H9 (cell line): Measurements from ENCODE around the gene ZFAND3. TPM values are rescaled to one million over a fixed set of nuclear protein-coding genes. Genes with fewer than 3 reads are reported as not detected.

Experiments used
- DNase-seq: peaks from one replicate; pipeline ENCODE4 v3.0.0-alpha.2; 2017
- H2AFZ ChIP-seq: one replicate; pipeline ENCODE4 v1.6.1; 2013; ENCODE audit warnings: mild to moderate bottlenecking, low read length, control low read depth, moderate library complexity
- H2AK5ac ChIP-seq: 2 replicates; pipeline ENCODE4 v1.6.1; 2013; ENCODE audit warnings: low read length, control low read depth, mixed read lengths; ENCODE audit not compliant: insufficient read length
- H2BK120ac ChIP-seq: one replicate; pipeline ENCODE4 v1.6.1; 2013; ENCODE audit warnings: low read depth, mild to moderate bottlenecking, low read length, control low read depth, inconsistent platforms; ENCODE audit not compliant: poor library complexity, severe bottlenecking
- H2BK12ac ChIP-seq: 2 replicates; pipeline ENCODE4 v1.6.1; 2013; ENCODE audit warnings: low read length, control low read depth, mixed read lengths, low read depth; ENCODE audit not compliant: insufficient read length
- H2BK15ac ChIP-seq: 2 replicates; pipeline ENCODE4 v1.6.1; 2013; ENCODE audit warnings: low read depth, low read length, control low read depth
- H2BK20ac ChIP-seq: one replicate; pipeline ENCODE4 v1.6.1; 2013; ENCODE audit warnings: low read depth, mild to moderate bottlenecking, low read length, control low read depth, inconsistent platforms; ENCODE audit not compliant: poor library complexity, severe bottlenecking
- H2BK5ac ChIP-seq: 2 replicates; pipeline ENCODE4 v1.6.1; 2013; ENCODE audit warnings: low read length, control low read depth, mixed read lengths; ENCODE audit not compliant: insufficient read length
- H3K14ac ChIP-seq: 2 replicates; pipeline ENCODE4 v1.6.1; 2013; ENCODE audit warnings: low read length, control low read depth; ENCODE audit not compliant: insufficient read depth
- H3K18ac ChIP-seq: 2 replicates; pipeline ENCODE4 v1.6.1; 2013; ENCODE audit warnings: low read depth, mild to moderate bottlenecking, mixed read lengths, low read length, control low read depth; ENCODE audit not compliant: insufficient read length
- H3K23ac ChIP-seq: 2 replicates; pipeline ENCODE4 v1.6.1; 2013; ENCODE audit warnings: low read length, control low read depth, mixed read lengths, low read depth; ENCODE audit not compliant: insufficient read length
- H3K23me2 ChIP-seq: 2 replicates; pipeline ENCODE4 v1.6.1; 2013; ENCODE audit warnings: low read depth, mild to moderate bottlenecking, mixed read lengths, low read length, control low read depth; ENCODE audit not compliant: insufficient read length, poor library complexity, severe bottlenecking
- H3K27ac ChIP-seq: 2 replicates; pipeline ENCODE4 v1.5.1; 2013; ENCODE audit warnings: low read length, control low read depth, mixed read lengths, low read depth; ENCODE audit not compliant: insufficient read length
- H3K27me3 ChIP-seq: 2 replicates; pipeline ENCODE4 v1.6.1; 2013; ENCODE audit warnings: low read length, control low read depth, inconsistent platforms; ENCODE audit not compliant: insufficient read depth
- H3K4ac ChIP-seq: 2 replicates; pipeline ENCODE4 v1.6.1; 2013; ENCODE audit warnings: low read depth, mild to moderate bottlenecking, control low read depth, inconsistent platforms, low read length, moderate library complexity
- H3K4me1 ChIP-seq: 2 replicates; pipeline ENCODE4 v1.6.1; 2013; ENCODE audit warnings: low read length, control low read depth, inconsistent platforms; ENCODE audit not compliant: insufficient read depth
- H3K4me2 ChIP-seq: 2 replicates; pipeline ENCODE4 v1.6.1; 2013; ENCODE audit warnings: low read length, control low read depth, mixed read lengths; ENCODE audit not compliant: insufficient read length, insufficient read depth
- H3K56ac ChIP-seq: 2 replicates; pipeline ENCODE4 v1.6.1; 2013; ENCODE audit warnings: low read depth, mild to moderate bottlenecking, mixed read lengths, low read length, control low read depth; ENCODE audit not compliant: insufficient read length
- H3K79me1 ChIP-seq: 2 replicates; pipeline ENCODE4 v1.6.1; 2013; ENCODE audit warnings: low read depth, mild to moderate bottlenecking, moderate library complexity, low read length, control low read depth, inconsistent platforms; ENCODE audit not compliant: insufficient read depth, poor library complexity, severe bottlenecking
- H3K79me2 ChIP-seq: 2 replicates; pipeline ENCODE4 v1.6.1; 2013; ENCODE audit warnings: low read length, control low read depth, inconsistent platforms; ENCODE audit not compliant: insufficient read depth
- H3K9ac ChIP-seq: 2 replicates; pipeline ENCODE4 v1.6.1; 2013; ENCODE audit warnings: low read length, control low read depth, mixed read lengths; ENCODE audit not compliant: insufficient read length; ENCODE audit errors: extremely low read depth
- H3K9me3 ChIP-seq: one replicate; pipeline ENCODE4 v1.6.1; 2013; ENCODE audit warnings: low read depth, low read length, inconsistent platforms; ENCODE audit not compliant: control insufficient read depth
- H3T11ph ChIP-seq: one replicate; pipeline ENCODE4 v1.6.1; 2013; ENCODE audit warnings: mild to moderate bottlenecking, low read length, control low read depth, inconsistent platforms
- H4K20me1 ChIP-seq: one replicate; pipeline ENCODE4 v1.6.1; 2013; ENCODE audit not compliant: control insufficient read depth, insufficient read length, insufficient read depth
- H4K5ac ChIP-seq: 2 replicates; pipeline ENCODE4 v1.6.1; 2013; ENCODE audit warnings: low read depth, mild to moderate bottlenecking, mixed read lengths, low read length, control low read depth; ENCODE audit not compliant: insufficient read length
- H4K8ac ChIP-seq: replicated peaks from 2 replicates; pipeline ENCODE4 v1.6.1; 2013; ENCODE audit warnings: low read length, control low read depth, mixed read lengths, low read depth; ENCODE audit not compliant: insufficient read length
- H4K91ac ChIP-seq: 2 replicates; pipeline ENCODE4 v1.6.1; 2013; ENCODE audit warnings: low read depth, mild to moderate bottlenecking, moderate library complexity, mixed read lengths, low read length, control low read depth; ENCODE audit not compliant: insufficient read length
- H3K27ac Mint-ChIP-seq, 3 experiments: 2 replicates in 2 of 3; 3 replicates in 1 of 3; pipeline ENCODE4 v1.8.0; 2020 to 2021; ENCODE audit warnings: mixed read lengths in 3 of 3, mild to moderate bottlenecking in 1 of 3, moderate library complexity in 1 of 3
- H3K27me3 Mint-ChIP-seq: 2 replicates; pipeline ENCODE4 v1.8.0; 2021; ENCODE audit warnings: low read depth, mild to moderate bottlenecking, moderate library complexity, mixed read lengths
- H3K36me3 Mint-ChIP-seq, 3 experiments: 2 replicates in 2 of 3; 3 replicates in 1 of 3; pipeline ENCODE4 v1.8.0; 2020 to 2021; ENCODE audit warnings: low read depth in 3 of 3, mixed read lengths in 3 of 3; ENCODE audit not compliant: insufficient read depth in 1 of 3
- H3K4me1 Mint-ChIP-seq, 2 experiments: 2 replicates each; pipeline ENCODE4 v1.8.0; 2020; ENCODE audit warnings: mixed read lengths in 2 of 2
- H3K4me3 Mint-ChIP-seq, 2 experiments: 2 replicates in 1 of 2; 3 replicates in 1 of 2; pipeline ENCODE4 v1.8.0; 2020 to 2021; ENCODE audit warnings: mild to moderate bottlenecking in 2 of 2, mixed read lengths in 2 of 2, moderate library complexity in 1 of 2
- H3K9me3 Mint-ChIP-seq, 2 experiments: 2 replicates in 1 of 2; 3 replicates in 1 of 2; pipeline ENCODE4 v1.8.0; 2020; ENCODE audit warnings: mild to moderate bottlenecking in 2 of 2, mixed read lengths in 2 of 2, moderate library complexity in 1 of 2
- WGBS: extraction: QIAGEN DNeasy Blood & Tissue Kit; methylation state at CpG from one replicate; pipeline ENCODE4 v1.1.7; 2013; ENCODE audit warnings: missing lambda C conversion rate, low lambda C conversion rate, mixed read lengths; ENCODE audit not compliant: insufficient read length; ENCODE audit errors: extremely low coverage; 5-methylcytosine and 5-hydroxymethylcytosine counted together
- total RNA-seq: library from RNA; stranded (reverse); gene quantifications from 2 replicates; pipeline ENCODE4 v1.2.1, GENCODE V29; 2021
- TF ChIP-seq, protein P1 (sequence below): fragments of 200-600 bp; sonication (generic); conservative IDR thresholded peaks from 3 replicates; pipeline ENCODE4 v1.8.0; 2021; ENCODE audit warnings: antibody characterized with exemption, mild to moderate bottlenecking

The ZFAND3 gene
- total RNA-seq, 1 experiment from 2014 or later = 57.7 TPM

DNA sequence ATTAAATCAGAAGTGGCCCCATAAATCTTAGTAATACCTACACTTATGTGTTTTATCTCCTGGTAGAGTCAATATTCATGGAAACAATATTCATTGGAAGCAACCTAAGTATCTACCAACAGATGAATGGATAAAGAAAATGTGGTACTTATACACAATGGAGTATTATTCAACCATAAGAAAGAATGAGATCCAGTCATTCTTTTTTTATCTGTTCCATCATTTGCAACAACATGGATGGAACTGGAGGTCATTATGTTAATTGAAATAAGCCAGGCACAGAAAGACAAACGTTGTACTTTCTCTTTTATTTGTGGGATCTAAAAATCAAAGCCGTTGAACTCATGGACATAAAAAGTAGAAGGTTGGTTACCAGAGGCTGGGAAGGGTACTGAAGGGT lies 268.5 kb downstream of the ZFAND3 start:
- Mint-ChIP-seq H3K27ac (no peak overlapping the region), H3K9me3 (no peaks in the 10 kb centered on the region), H3K4me3 (no peak overlapping the region), H3K4me1 (no peaks in the 10 kb centered on the region), H3K36me3 (no peaks in the 10 kb centered on the region), H3K27me3 (no peaks in the 10 kb centered on the region)
- no peaks in the 10 kb centered on the region for H3K27me3 ChIP-seq
- H3K9ac ChIP-seq = no peak overlapping the region
- no peaks in the 10 kb centered on the region for H3K79me2 ChIP-seq
- H3K14ac ChIP-seq = no peak overlapping the region
- H3K79me1 ChIP-seq = no peaks in the 10 kb centered on the region
- no peak overlapping the region for H3K23ac ChIP-seq
- no peak overlapping the region for H3K18ac ChIP-seq
- H3K4ac ChIP-seq = no peak overlapping the region
- no peak overlapping the region for H2AFZ ChIP-seq
- no peak overlapping the region for H2BK120ac ChIP-seq
- H3T11ph ChIP-seq = no peak overlapping the region
- no peak overlapping the region for H3K27ac ChIP-seq
- no peak overlapping the region for H3K4me2 ChIP-seq
- H2BK15ac ChIP-seq = no peak overlapping the region
- H4K8ac ChIP-seq = no peak overlapping the region
- no peak overlapping the region for H2BK5ac ChIP-seq
- H3K9me3 ChIP-seq = no peaks in the 10 kb centered on the region
- TF ChIP-seq, protein P1, sequence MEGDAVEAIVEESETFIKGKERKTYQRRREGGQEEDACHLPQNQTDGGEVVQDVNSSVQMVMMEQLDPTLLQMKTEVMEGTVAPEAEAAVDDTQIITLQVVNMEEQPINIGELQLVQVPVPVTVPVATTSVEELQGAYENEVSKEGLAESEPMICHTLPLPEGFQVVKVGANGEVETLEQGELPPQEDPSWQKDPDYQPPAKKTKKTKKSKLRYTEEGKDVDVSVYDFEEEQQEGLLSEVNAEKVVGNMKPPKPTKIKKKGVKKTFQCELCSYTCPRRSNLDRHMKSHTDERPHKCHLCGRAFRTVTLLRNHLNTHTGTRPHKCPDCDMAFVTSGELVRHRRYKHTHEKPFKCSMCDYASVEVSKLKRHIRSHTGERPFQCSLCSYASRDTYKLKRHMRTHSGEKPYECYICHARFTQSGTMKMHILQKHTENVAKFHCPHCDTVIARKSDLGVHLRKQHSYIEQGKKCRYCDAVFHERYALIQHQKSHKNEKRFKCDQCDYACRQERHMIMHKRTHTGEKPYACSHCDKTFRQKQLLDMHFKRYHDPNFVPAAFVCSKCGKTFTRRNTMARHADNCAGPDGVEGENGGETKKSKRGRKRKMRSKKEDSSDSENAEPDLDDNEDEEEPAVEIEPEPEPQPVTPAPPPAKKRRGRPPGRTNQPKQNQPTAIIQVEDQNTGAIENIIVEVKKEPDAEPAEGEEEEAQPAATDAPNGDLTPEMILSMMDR = no peak
- H4K91ac ChIP-seq = no peak overlapping the region
- H3K4me1 ChIP-seq = no peaks in the 10 kb centered on the region
- H4K20me1 ChIP-seq = no peaks in the 10 kb centered on the region
- H4K5ac ChIP-seq = no peak overlapping the region
- H3K56ac ChIP-seq = no peak overlapping the region
- WGBS = no CpG with 5 or more reads among the region's 2 CpGs
- H3K23me2 ChIP-seq = no peaks in the 10 kb centered on the region
- DNase-seq = no peak
- H2BK12ac ChIP-seq = no peak overlapping the region
- no peak overlapping the region for H2BK20ac ChIP-seq
- no peak overlapping the region for H2AK5ac ChIP-seq
